Ishikawa (cell line): ENCODE data around the gene PFAS.

Experiments
- CEBPB ChIP-seq: IDR thresholded peaks from 2 replicates; pipeline ENCODE4 v1.6.1; 2012
- EP300 ChIP-seq: IDR thresholded peaks from 2 replicates; pipeline ENCODE4 v1.6.1; 2012; ENCODE audit warnings: borderline replicate concordance

GRCh38 chr17:8285270-8286181, 36.4 kb downstream of the PFAS start:
- no peak for TF ChIP-seq EP300
- TF ChIP-seq CEBPB, result no peak
